ENCODE data around the gene MIB1. TPM values are rescaled to one million over a fixed set of nuclear protein-coding genes. Genes with fewer than 3 reads are reported as not detected.

The MIB1 gene
- total RNA-seq, 1 donor from 2014 or later: 29.0 TPM

DNA sequence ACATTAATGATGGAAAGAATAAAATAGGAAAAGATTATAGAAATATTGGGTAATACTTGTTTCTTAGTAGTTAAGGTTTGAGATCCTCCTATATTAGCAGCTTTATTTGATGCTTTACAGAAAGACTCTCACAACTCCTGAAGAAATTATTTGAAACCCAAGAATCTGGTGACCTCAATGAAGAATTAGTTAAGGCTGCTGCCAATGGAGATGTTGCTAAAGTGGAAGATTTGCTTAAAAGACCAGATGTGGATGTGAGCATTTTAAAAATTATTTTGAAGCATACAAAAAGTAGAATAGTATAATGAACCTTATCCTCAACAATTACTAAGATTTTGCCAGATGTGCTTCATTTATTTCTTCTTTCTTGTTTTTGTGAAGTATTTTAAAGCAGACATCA, 59.1 kb downstream of the MIB1 start:
- DNase-seq (ENCODE audit: low spot score): no peak
- intact Hi-C loops (cut with DNase I): no loop called here

DNA sequence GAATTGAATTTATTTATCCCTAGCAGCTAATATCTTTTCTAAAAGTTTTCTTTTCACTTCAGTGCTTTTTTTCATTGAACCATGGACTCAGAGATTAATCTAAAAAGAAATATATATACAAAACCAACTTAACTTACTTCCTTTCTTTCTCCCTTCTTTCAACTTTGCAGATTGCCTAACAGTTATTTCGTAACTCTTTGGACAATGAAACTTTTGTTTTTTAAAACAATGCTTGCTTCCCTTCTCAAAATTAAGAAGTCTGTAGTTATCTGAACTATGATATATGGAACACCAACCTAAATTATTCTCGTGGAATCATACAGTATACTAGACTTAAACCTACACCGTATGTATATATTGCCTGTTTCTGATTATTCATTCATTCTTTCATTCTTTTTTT, 62.9 kb downstream of the MIB1 start:
- no peak for DNase-seq (ENCODE audit: low spot score)
- intact Hi-C loops (cut with DNase I): no loop called here

DNA sequence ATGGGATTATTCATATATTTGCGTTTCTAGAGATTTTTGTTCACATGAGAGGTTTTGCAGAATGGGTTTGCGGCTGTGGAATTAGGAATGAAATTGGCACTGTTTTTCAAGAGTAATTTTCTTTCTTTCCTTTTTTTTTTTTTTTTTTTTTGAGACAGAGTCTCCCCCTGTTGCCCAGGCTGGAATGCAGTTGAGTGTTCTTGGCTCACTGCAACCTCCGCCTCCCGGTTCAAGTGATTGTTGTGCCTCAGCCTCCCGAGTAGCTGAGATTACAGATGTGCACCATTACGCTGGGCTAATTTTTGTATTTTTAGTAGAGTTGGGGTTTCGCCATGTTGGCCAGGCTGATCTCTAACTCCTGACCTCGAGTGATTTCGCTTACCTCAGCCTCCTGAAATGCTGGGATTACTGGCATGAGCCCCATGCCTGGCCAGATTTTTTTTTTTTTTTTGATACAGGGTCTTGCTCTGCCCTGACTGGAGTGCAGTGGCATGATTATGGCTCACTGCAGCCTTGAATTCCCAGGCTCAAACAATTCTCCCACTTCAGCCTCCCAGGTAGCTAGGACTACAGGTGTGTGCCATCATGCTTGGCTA, 65.3 kb downstream of the MIB1 start:
- intact Hi-C loops (cut with DNase I): no loop called here
- DNase-seq (ENCODE audit: low spot score): no peak

DNA sequence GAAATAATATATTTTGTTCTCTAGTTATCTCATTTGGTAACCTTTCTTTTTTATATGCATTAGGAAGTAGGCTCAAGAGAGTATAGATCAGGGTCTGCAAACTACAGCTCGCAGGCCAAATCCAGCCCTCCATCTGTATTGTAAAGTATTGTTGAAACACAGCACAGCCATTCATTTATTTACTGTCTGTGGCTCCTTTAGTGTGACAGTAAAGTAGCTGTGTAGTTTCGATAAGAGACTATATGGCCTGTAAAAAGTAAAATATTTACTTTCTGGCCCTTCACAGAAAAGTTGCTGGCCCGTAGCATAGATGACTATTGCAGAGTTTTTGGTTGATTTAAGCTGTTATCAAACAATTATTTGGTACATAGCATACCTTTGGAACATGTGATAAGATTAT, 67.6 kb downstream of the MIB1 start:
- intact Hi-C loops (cut with DNase I): no loop called here
- no peak for DNase-seq (ENCODE audit: low spot score)

DNA sequence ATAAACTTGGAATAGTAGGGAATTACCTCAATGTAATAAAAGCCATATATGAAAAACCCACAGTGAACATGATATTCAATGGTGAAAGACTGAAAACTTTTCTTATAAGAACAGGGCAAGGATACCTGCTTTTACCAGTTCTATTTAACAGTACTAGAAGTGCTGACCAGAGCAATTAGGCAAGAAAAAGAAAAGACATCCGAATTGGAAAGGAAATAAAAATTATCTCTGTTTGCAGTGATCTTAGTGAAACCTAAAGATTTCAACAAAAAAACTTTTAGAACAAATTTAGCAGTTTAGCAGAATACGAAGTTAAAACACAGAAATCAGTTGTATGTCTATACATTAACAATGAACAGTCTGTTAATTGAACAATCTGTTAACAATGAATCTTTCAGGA, 69.1 kb downstream of the MIB1 start:
- no peak for DNase-seq (ENCODE audit: low spot score)
- intact Hi-C loops (cut with DNase I): no loop called here

DNA sequence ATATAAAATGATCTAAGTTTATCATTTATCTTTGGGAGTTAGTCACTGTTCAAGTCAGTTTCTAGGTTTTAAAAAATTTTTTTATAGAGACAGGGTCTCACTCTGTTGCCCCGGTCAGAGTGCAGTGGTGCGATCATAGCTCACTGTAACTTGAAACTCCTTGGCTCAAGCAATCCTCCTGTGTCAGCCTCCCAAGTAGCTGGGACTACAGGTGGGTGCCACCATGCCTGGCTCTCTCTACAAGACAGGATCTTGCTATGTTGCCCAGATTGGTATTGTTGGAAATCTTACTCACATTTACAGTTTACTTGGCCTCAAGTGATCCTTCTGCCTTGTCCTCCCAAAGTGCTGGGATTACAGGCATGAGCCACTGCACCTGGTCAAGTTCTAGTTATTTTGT, 74.5 kb downstream of the MIB1 start:
- intact Hi-C loops (cut with DNase I): no loop called here
- no peak for DNase-seq (ENCODE audit: low spot score)

DNA sequence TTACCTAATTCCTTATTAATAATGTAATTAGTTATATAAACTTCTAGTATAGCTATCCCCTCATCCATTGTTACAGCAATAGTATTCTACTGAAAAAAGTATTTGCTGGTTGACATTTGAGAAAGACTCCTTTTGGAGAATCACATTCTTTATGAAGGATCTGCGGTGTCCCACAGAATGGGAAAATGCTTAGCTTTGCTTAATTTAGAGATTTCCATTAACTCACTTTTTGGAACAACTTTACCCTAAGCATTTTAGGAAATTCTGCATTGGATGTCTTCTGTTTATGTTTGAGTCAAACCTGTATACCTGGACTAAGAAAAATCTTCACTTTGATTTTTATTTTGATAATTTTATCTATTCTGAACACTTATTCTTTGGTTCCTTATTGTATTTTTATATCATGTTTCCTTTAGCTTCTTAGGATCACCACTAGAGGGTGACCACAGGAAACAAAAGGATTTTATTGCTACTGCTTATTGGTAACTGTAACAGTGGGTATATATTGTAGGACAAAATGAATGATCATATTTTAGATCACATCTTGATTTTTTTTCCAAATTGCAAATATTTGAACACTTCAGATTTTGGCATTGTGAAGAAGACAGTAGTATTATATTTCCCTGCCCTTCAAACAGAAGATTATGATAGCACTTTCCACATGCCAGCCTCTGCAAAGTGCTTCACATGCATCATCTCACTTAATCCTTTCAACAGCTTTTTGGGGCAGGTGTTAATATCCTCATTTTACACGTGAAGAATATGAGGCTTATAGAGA, 79.6 kb downstream of the MIB1 start:
- DNase-seq (ENCODE audit: low spot score): no peak
- intact Hi-C loops (cut with DNase I): loop anchor here (10.0 kb wide), 2 partner anchors 75 to 445 kb away; partner anchors contain the start of gene MIB1

DNA sequence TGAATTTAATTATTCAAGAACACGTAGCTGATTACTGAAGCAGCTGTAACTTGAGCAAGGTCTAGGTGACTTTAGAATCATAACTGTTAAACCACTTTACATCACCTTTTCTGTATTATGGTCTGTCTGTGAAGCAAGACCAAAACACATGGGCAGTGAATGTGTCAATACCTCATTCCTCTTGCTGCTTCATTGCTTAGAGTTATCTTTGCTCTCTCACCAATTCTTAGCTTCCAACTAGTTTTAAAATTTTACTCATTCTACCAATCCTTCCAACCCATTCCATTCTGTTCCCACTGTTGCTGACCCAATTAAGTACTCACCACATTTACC, 80.2 kb downstream of the MIB1 start:
- DNase-seq (ENCODE audit: low spot score): no peak

DNA sequence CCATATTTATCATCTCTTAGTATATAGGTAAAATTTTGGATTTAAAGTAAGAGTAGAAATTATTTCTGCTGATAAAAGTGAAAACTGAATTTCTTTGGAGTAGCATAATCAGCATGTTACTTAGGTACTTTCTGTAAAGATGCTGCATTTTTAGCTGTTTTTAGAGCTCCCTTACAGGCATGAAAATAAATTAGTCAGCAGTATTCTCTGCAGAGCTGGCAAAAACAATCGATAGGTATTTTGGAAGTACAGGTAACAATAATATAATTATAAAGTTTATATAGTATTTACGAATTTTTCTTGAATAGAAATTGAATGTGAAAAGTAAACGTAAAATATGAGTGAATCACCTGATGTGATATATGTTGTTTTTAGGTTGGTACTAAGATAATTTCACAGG, 83.3 kb downstream of the MIB1 start:
- DNase-seq (ENCODE audit: low spot score): no peak
- intact Hi-C loops (cut with DNase I): loop anchor here (10.0 kb wide), 2 partner anchors 79 to 441 kb away; partner anchors contain the start of gene MIB1

More for the DNA sequence above, 80.2 kb downstream of the MIB1 start:
- intact Hi-C loops (cut with DNase I): loop anchor here (10.0 kb wide), 2 partner anchors 76 to 444 kb away; partner anchors contain the start of gene MIB1

DNA sequence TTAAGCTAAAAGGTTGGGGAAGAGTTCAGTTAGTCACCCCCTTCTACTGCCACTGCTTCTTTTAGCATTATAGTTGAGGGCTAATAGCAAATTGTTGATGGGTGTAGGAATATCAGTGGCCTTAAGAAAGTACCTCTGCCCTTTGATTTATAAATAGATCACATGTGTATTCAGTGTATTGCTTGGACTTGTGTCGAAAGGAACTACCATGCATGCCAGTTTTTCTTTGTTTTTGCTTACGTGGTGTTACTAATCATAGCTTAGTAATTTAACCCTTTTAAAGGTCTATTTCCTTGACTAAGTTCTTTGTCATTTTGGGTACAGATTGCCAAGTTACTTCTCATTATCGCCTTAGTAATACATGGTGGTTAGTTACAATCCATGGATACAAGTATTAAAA, 85.6 kb downstream of the MIB1 start:
- intact Hi-C loops (cut with DNase I): loop anchor here (5.0 to 10.0 kb wide), 3 partner anchors 81 to 439 kb away; partner anchors contain the start of genes GATA6 and MIB1
- DNase-seq (ENCODE audit: low spot score): no peak

DNA sequence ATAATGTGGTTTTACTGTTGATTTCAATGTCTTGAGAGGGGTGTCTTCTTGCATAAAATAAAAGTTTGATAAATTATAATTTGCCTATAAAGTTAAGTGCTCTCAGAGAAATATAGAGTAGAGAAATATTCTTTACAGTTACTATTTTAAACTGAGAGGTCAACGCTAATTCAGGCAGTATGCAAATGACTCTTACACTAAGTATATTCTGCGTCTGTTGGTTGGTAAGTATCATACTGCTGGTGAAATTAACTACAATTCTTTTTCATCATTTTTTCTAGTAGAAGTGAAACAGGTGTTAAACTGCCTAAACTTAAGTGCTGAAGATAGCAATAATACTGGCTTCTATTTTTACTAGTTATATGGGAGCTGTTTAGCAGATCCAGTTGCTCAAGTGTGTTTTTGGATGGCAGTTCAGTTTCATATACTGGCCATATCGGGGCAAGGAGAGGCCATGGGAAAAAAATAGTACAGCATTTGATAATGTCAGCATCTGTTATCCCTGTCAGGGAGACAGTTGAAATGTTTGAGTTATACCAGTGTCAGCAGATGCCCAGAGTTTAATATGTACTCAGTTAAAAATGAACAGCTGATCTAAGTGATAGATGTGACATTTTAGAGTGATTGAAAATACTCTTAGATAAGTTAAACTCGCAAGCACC, 86.2 kb downstream of the MIB1 start:
- DNase-seq (ENCODE audit: low spot score): no peak
- intact Hi-C loops (cut with DNase I): loop anchor here (5.0 to 10.0 kb wide), 3 partner anchors 82 to 438 kb away; partner anchors contain the start of genes GATA6 and MIB1

DNA sequence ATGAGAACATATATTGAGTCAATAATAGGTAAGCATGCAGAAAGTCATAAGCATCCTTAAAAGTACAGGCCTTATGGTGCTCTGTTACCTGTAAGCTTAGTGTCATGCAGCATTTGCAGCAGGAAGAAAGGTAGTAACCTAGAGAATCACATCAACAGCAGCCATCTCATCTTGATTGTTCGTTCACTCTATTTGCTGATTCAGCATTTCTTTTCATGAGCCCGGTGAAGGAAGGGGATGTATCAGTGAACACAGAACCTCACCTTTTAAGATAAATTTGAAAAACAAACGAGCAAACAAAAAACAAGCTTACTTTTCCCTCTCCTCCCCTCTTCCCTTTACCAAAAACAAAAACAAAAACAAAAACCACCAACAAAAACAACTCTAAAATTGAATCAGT, 89.9 kb downstream of the MIB1 start:
- intact Hi-C loops (cut with DNase I): no loop called here

DNA sequence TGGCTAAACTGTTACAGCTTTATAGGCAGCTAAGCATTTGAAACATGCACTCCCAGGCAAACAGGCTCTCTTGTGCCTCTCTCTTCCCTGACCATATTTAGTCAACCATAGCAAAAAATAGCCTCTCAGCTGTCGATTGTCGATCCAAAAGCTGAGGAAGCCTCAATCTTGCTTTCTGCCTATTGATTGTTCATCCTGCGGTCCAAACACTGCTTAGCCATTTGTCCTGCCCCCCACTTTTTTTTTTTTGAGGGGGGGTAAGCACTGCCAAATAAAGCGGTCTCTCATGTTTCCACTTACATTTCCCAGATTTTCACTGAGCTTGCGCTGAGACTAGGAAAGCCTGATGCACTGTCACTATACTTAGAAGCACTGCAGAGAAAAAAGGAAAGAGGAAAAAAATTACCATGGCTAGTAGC, 90.8 kb downstream of the MIB1 start:
- intact Hi-C loops (cut with DNase I): no loop called here
- DNase-seq (ENCODE audit: low spot score): no peak

More for the DNA sequence above, 89.9 kb downstream of the MIB1 start:
- DNase-seq (ENCODE audit: low spot score): no peak

DNA sequence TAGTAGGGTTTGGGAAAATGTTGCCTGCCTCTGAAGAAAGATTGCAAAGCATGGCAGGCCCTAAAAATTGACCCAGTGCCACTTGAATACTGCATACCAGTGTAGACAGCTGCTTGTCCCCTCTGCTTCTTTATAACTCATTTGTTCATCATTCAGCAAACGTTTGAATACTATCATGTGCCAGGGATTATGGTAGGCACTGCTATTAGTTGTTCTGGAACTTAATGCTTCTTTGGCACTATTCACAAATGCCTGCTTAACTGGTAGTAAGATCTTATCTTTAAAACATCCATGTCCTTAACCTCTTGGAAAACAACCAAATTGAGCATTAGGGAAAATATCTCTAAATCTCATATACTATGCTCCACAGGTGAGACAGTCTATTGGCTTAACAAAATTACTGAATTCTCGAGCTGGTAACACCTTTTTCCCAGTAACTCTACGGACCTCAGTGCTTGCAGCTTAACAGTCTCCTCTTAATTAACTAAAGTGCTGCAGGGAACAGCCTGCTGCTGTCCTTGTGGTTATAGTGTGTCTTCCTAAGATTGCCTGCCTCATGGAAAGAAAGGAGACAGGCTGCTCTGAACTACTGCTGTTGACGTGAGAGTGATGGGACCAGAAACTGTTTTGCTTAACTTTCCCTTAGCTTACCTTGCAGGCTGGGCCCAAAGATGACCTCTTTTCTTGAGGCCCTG, 93.2 kb downstream of the MIB1 start:
- no peak for DNase-seq (ENCODE audit: low spot score)
- intact Hi-C loops (cut with DNase I): no loop called here

DNA sequence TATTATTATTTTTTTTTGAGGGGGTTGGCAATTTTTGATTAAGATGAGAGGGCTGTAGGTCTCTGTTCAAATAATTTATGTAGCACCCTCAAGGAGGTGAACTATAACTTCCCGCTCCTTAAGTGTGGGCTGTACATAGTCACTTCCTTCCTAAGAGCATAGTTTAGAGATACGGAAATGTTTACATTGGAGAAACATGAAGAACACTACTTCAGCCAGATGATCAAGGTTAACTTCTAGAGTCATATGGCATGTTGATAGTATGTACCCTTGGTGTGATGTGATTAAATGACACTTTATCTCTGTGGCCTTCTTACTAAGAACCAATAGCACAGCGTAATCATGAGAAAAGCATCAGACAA, 93.7 kb downstream of the MIB1 start:
- DNase-seq (ENCODE audit: low spot score): no peak
- intact Hi-C loops (cut with DNase I): no loop called here

DNA sequence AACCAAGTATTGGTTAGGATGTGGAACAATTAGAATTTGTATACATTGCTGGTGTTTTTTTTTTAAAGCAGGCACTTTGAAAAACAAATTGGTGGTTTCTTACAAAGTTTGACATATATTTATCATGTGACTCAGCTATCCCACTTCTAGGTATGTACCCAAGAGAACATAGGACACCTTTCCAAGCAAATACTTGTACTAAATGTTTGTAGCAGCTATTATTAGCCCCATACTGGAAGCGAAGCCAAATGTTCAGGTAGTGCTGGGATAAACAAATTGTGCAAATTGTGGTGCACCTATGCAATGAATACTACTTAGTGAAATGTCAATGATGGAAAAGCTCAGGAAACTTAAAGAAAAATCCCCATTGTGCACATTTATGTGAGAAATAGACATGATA, 101.0 kb downstream of the MIB1 start:
- intact Hi-C loops (cut with DNase I): no loop called here
- no peak for DNase-seq (ENCODE audit: low spot score)

DNA sequence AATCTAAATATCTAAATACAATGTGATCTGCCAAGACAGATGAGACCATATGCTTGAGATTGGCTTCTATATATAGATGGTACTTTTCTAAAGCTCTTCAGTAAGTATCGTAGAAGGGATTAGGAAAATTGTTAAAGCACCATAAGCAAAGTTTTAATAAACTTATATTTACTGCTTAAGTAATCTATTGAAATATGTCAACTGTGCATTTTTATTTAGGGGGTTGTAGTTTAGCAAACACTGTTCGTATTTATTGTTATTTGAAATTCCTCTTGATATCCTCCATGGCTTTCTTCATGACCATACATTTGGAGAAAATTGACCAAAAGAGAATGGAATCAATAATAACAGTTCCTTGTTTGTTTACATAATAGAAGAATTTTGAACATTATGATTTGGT, 102.7 kb downstream of the MIB1 start:
- intact Hi-C loops (cut with DNase I): no loop called here
- DNase-seq (ENCODE audit: low spot score): no peak

DNA sequence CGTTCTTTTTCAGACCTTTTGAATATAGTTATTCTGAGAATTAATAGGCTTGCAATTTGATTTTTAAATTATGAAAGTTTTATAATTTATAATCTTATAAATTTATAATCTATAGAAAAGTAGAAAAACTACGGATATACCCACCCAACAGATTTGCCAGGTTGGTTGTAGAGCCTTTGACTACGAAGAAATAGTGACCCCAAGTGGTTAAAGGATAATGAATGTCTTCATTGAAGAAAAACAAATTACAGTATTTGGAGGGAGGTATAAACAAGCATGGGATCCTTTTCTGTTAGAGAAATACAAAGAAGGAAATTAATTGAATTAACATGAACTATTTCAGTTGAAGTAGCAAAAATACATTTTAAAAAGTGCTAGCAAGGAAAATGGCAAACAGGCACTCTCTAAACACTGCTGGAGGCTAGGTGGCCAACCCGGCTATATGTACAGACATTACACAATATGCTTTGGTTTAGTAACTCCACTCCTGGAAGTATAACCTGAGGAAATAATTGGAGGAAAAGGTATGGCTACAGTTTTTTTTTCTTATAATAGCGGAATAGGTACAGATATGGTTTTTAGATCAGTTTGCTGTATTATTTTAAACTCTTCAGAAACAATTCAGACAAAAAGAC, 110.9 kb downstream of the MIB1 start:
- intact Hi-C loops (cut with DNase I): no loop called here
- no peak for DNase-seq (ENCODE audit: low spot score)

DNA sequence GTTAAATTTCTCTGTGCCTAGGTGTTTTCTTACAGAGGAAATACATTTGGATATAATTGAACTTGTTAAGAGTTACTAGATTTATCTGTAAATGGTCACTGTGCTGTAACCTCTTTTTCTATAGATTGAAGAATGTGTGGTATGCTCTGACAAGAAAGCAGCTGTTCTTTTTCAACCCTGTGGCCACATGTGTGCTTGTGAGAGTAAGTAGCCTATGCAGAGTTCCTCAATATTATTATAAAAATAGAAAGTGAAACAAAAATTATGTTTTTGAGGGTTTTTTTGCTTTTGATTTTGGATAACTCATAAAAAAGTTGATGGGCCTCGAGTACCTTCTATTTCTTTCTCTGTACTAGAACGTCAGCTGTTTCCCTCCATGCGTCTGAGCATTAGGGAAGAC, 112.4 kb downstream of the MIB1 start:
- intact Hi-C loops (cut with DNase I): no loop called here

More for the DNA sequence above, 112.4 kb downstream of the MIB1 start:
- DNase-seq (ENCODE audit: low spot score): no peak
